Measurements from ENCODE around the gene AP4M1. TPM values are rescaled to one million over a fixed set of nuclear protein-coding genes. Genes with fewer than 3 reads are reported as not detected.

AP4M1 gene
- total and polyA plus RNA-seq, 9 donors, result 10.9 to 20.3 (median 14.2) TPM

DNA sequence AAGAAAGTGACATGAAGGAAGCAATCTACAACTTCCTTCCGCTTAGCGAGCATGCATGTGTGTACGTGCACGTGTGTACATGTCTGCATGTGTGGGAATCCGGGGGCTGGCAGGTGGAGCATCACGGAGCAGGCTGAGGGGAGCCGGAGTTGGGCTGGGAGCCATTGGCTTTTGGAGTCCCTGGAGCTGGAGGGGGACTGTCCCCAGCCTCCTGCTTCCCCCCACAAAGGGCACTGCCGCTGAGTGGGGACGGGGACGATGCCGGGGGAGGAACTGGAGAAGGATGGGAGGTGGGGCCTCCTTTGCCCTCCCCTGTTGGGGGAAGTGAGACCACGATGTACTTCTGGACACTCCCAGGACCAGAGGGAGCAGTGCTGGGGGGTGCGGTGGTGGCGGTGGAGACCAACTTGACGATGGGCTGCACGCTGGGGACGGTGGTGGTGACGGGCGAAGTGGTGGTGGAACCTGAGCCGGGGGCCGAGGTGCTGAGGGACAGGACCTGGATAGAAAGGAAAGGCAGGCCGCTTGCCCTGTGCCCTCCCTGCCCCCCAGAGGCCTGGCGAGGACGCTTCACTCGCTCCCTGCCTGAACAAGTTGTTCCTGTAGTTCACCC, 5.8 kb downstream of the AP4M1 start:
- H3K4me1 ChIP-seq (ENCODE audit: insufficient read depth), result no peaks in the 10 kb centered on the region
- WGBS, 3 donors, result 73 to 74% (median 73%) methylated on average over 25 of the region's 25 CpGs
- no peaks in the 10 kb centered on the region for H3K36me3 ChIP-seq
- no peaks in the 10 kb centered on the region for H3K27me3 ChIP-seq
- TF ChIP-seq, protein P1, sequence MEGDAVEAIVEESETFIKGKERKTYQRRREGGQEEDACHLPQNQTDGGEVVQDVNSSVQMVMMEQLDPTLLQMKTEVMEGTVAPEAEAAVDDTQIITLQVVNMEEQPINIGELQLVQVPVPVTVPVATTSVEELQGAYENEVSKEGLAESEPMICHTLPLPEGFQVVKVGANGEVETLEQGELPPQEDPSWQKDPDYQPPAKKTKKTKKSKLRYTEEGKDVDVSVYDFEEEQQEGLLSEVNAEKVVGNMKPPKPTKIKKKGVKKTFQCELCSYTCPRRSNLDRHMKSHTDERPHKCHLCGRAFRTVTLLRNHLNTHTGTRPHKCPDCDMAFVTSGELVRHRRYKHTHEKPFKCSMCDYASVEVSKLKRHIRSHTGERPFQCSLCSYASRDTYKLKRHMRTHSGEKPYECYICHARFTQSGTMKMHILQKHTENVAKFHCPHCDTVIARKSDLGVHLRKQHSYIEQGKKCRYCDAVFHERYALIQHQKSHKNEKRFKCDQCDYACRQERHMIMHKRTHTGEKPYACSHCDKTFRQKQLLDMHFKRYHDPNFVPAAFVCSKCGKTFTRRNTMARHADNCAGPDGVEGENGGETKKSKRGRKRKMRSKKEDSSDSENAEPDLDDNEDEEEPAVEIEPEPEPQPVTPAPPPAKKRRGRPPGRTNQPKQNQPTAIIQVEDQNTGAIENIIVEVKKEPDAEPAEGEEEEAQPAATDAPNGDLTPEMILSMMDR (IDR thresholded peaks at IDR 0.05), result no peak
- TF ChIP-seq EP300 (IDR thresholded peaks at IDR 0.05), result no peak
- no peak for TF ChIP-seq POLR2A (IDR thresholded peaks at IDR 0.05)
- no peak for DNase-seq
- H3K4me3 ChIP-seq, result no peak overlapping the region
- H3K9me3 ChIP-seq, result no peaks in the 10 kb centered on the region
- H3K27ac ChIP-seq, result no peak overlapping the region
- intact Hi-C loops (cut with DNase I), result no loop called here

DNA sequence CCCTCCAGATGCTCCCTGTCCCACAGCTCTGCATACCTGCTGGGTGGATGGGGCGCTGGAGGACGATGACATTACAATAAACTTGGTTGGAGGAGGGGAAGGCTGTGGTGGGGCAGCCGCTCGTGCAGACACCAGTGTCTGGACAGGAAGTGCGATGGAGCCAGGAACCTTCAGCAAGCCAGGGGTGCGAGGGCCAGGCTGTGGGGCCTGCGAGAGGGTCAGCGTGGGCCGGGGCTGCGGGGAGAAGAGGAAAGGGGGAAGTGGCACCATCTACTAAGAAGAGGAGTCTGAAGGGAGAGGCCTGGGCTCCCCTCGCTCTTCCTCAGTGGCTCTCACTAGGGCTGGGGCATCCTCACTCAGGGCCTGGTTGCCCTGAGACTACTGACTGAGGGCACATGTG, 6.4 kb downstream of the AP4M1 start:
- intact Hi-C loops (cut with DNase I), result no loop called here
- Histone ChIP-seq H3K4me3 (no peak overlapping the region), H3K27me3 (no peaks in the 10 kb centered on the region), H3K36me3 (no peaks in the 10 kb centered on the region), H3K27ac (no peak overlapping the region), H3K4me1 (ENCODE audit: insufficient read depth) (no peaks in the 10 kb centered on the region), H3K9me3 (no peaks in the 10 kb centered on the region)
- 76 to 78% (median 77%) methylated on average over 11 of the region's 11 CpGs for WGBS, 3 donors
- no peak for TF ChIP-seq POLR2A (IDR thresholded peaks at IDR 0.05)
- TF ChIP-seq, protein P1 (IDR thresholded peaks at IDR 0.05), result no peak
- no peak for TF ChIP-seq EP300 (IDR thresholded peaks at IDR 0.05)
- DNase-seq, result no peak

DNA sequence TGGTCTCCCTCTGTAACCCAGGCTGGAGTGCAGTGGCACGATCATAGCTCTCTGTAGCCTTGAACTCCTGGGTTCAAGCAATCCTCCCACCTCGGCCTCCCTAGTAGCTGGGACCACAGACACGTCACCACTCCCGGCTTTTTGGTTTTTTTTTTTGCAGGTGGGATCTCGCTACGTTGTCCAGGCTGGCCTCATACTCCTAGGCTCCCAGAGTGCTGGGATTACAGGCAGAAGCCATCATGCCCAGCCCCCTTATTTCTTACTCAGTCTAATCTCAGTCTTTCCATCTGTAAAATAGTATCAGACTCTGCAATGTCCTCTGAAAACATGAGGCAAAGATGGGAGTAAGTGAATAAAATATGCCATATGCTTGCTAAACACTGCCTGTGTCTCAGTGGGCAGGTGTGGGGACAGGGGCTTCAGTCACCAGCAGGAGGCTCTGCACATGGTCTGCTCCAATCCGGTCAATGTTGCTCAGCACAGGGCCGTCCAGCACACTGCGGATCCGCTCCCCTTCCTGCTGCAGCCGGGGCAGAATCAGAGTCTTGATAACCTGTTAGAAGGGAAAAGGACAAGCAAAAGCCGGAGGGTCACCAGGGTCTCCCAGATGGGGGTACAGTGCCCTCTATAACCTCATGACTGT, 8.2 kb downstream of the AP4M1 start:
- no peaks in the 10 kb centered on the region for H3K27me3 ChIP-seq
- WGBS, 3 donors, result 68 to 74% (median 73%) methylated on average over 12 of the region's 12 CpGs
- H3K36me3 ChIP-seq, result no peaks in the 10 kb centered on the region
- no peak for DNase-seq
- H3K27ac ChIP-seq, result no peak overlapping the region
- H3K4me3 ChIP-seq, result no peak overlapping the region
- no peaks in the 10 kb centered on the region for H3K4me1 ChIP-seq (ENCODE audit: insufficient read depth)
- no peaks in the 10 kb centered on the region for H3K9me3 ChIP-seq
- TF ChIP-seq POLR2A (IDR thresholded peaks at IDR 0.05) (no peak), EP300 (IDR thresholded peaks at IDR 0.05) (no peak)
- TF ChIP-seq, protein P1 (IDR thresholded peaks at IDR 0.05), result no peak
- intact Hi-C loops (cut with DNase I), result no loop called here

DNA sequence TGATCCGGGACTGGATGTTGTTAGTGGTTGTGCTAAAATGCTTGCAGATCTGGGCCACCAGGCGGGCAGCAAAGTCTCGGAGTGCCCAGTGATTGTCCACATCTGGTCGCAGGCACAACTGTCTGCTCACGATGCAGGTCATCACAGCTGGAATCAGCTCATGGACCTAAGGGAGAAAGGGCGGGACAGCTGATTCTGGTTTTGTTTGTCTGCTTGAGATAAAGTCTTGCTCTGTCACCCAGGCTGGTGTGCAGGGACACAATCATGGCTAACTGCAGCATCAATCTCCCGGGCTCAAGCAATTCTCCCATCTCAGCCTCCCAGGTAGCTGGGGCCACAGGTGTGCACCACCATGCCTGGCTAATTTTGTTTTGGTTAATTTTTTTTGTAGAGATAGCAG, 9.7 kb downstream of the AP4M1 start:
- no peak for DNase-seq
- Histone ChIP-seq H3K27ac (no peak overlapping the region), H3K36me3 (no peaks in the 10 kb centered on the region), H3K4me1 (ENCODE audit: insufficient read depth) (no peaks in the 10 kb centered on the region), H3K27me3 (no peaks in the 10 kb centered on the region), H3K9me3 (no peaks in the 10 kb centered on the region), H3K4me3 (no peak overlapping the region)
- intact Hi-C loops (cut with DNase I), result no loop called here
- WGBS, 3 donors, result 86 to 91% (median 88%) methylated on average over 7 of the region's 7 CpGs
- TF ChIP-seq EP300 (IDR thresholded peaks at IDR 0.05) (no peak), POLR2A (IDR thresholded peaks at IDR 0.05) (no peak)
- TF ChIP-seq, protein P1 (IDR thresholded peaks at IDR 0.05), result no peak

Data from ovary (tissue), 9 donors.